SU-DHL-6 (cell line): ENCODE measurements around the gene PRDM15.

Experiments
- H2AFZ ChIP-seq: fragments of 200-600 bp; sonication (generic); 2 replicates; pipeline ENCODE4 v1.6.1; 2014; ENCODE audit warnings: low read depth, mild to moderate bottlenecking, moderate library complexity, mixed read lengths, antibody characterized with exemption, low read length; ENCODE audit not compliant: severe bottlenecking
- H3F3A ChIP-seq: fragments of 200-600 bp; shearing (Covaris generic); 2 replicates; pipeline ENCODE4 v1.6.0; 2016; ENCODE audit warnings: antibody characterized with exemption, mild to moderate bottlenecking; ENCODE audit not compliant: insufficient read depth
- H3K27ac ChIP-seq: fragments of 200-600 bp; sonication (generic); 2 replicates; pipeline ENCODE4 v1.5.1; 2016; ENCODE audit warnings: low read depth, mild to moderate bottlenecking, low read length, moderate library complexity, mixed read lengths
- H3K27me3 ChIP-seq: fragments of 200-600 bp; sonication (generic), shearing (Covaris generic); 2 replicates; pipeline ENCODE4 v1.6.0; 2014; ENCODE audit warnings: mild to moderate bottlenecking, low read length
- H3K36me3 ChIP-seq: fragments of 200-600 bp; sonication (generic); 2 replicates; pipeline ENCODE4 v1.6.1; 2014; ENCODE audit warnings: mild to moderate bottlenecking, low read length, mixed read lengths
- H3K4me2 ChIP-seq: fragments of 300-600, 200-600 bp; shearing (Covaris generic), sonication (generic); 2 replicates; pipeline ENCODE4 v1.6.0; 2014; ENCODE audit warnings: low read length, low read depth, mild to moderate bottlenecking; ENCODE audit not compliant: poor library complexity, severe bottlenecking
- H3K4me3 ChIP-seq: fragments of 200-600 bp; sonication (generic); 2 replicates; pipeline ENCODE4 v1.5.1; 2014; ENCODE audit warnings: antibody characterized with exemption, low read length, mild to moderate bottlenecking, mixed read lengths; ENCODE audit not compliant: insufficient read depth, poor library complexity, severe bottlenecking
- H3K79me2 ChIP-seq: fragments of 200-600 bp; sonication (generic); 2 replicates; pipeline ENCODE4 v1.6.1; 2014; ENCODE audit warnings: mild to moderate bottlenecking, low read length, moderate library complexity; ENCODE audit not compliant: insufficient read depth
- H3K9ac ChIP-seq: fragments of 200-600 bp; sonication (generic); 2 replicates; pipeline ENCODE4 v1.7.0; 2014; ENCODE audit warnings: mild to moderate bottlenecking, low read length
- H3K9me2 ChIP-seq: fragments of 200-600 bp; sonication (generic); replicated peaks from 2 replicates; pipeline ENCODE4 v1.6.1; 2014; ENCODE audit warnings: low read length; ENCODE audit not compliant: insufficient read depth
- H3K9me3 ChIP-seq: fragments of 200-600 bp; sonication (generic); 2 replicates; pipeline ENCODE4 v1.6.1; 2014; ENCODE audit warnings: low read length, mixed read lengths; ENCODE audit not compliant: insufficient read depth
- H4K20me1 ChIP-seq: fragments of 200-600 bp; sonication (generic); 2 replicates; pipeline ENCODE4 v1.6.1; 2014; ENCODE audit warnings: low read depth, mild to moderate bottlenecking, antibody characterized with exemption, low read length, moderate library complexity, mixed read lengths
- CTCF ChIP-seq: fragments of 200-600 bp; sonication (generic); IDR thresholded peaks from one replicate; pipeline ENCODE4 v1.5.1; 2017; ENCODE audit warnings: antibody characterized with exemption, mild to moderate bottlenecking, low read length, moderate library complexity; ENCODE audit not compliant: insufficient read depth, poor library complexity, severe bottlenecking
- EZH2phosphoT487 ChIP-seq: fragments of 200-600 bp; sonication (generic), shearing (Covaris generic); conservative IDR thresholded peaks from 2 replicates; pipeline ENCODE4 v1.6.1; 2018; ENCODE audit warnings: mild to moderate bottlenecking, antibody characterized with exemption, low read length, moderate library complexity, mixed read lengths

The PRDM15 gene

GRCh38 chr21:41781050-41781410, 98.1 kb downstream of the PRDM15 start:
- no peak overlapping the region for H3K4me2 ChIP-seq
- no peak overlapping the region for H3K27ac ChIP-seq
- H4K20me1 ChIP-seq = no peaks in the 10 kb centered on the region
- TF ChIP-seq CTCF (no peak), EZH2phosphoT487 (no peak)
- H3K4me3 ChIP-seq = no peak overlapping the region
- no peak overlapping the region for H2AFZ ChIP-seq
- H3K9me2 ChIP-seq = no peaks in the 10 kb centered on the region
- no peaks in the 10 kb centered on the region for H3K9me3 ChIP-seq
- H3K9ac ChIP-seq = no peak overlapping the region
- H3K79me2 ChIP-seq = no peaks in the 10 kb centered on the region
- no peaks in the 10 kb centered on the region; the same call in 1 of the 2 replicates for H3K27me3 ChIP-seq
- H3K36me3 ChIP-seq = no peaks in the 10 kb centered on the region
- H3F3A ChIP-seq = no peaks in the 10 kb centered on the region

GRCh38 chr21:41780337-41781049, 98.7 kb downstream of the PRDM15 start:
- H4K20me1 ChIP-seq = no peaks in the 10 kb centered on the region
- H3K9me2 ChIP-seq = no peaks in the 10 kb centered on the region
- H3K36me3 ChIP-seq = no peaks in the 10 kb centered on the region
- H3K79me2 ChIP-seq = no peaks in the 10 kb centered on the region
- peaks cover under 1% of the 10 kb centered on the region; the same call in 1 of the 2 replicates for H3K27me3 ChIP-seq
- no peak overlapping the region for H3K4me2 ChIP-seq
- H2AFZ ChIP-seq = no peak overlapping the region
- TF ChIP-seq EZH2phosphoT487 = no peak
- no peak for TF ChIP-seq CTCF
- no peaks in the 10 kb centered on the region for H3F3A ChIP-seq
- H3K4me3 ChIP-seq = no peak overlapping the region
- no peak overlapping the region for H3K9ac ChIP-seq
- H3K9me3 ChIP-seq = no peaks in the 10 kb centered on the region
- no peak overlapping the region for H3K27ac ChIP-seq

- H3K79me2 ChIP-seq = no peaks in the 10 kb centered on the region
- no peaks in the 10 kb centered on the region for H3K9me3 ChIP-seq
- no peaks in the 10 kb centered on the region for H3K9me2 ChIP-seq
- H4K20me1 ChIP-seq = no peaks in the 10 kb centered on the region
- TF ChIP-seq EZH2phosphoT487 = no peak
- no peak for TF ChIP-seq CTCF
- no peak overlapping the region for H3K4me2 ChIP-seq
- no peaks in the 10 kb centered on the region for H3F3A ChIP-seq
- no peak overlapping the region for H3K27ac ChIP-seq
- no peak overlapping the region for H3K4me3 ChIP-seq
- H3K9ac ChIP-seq = no peak overlapping the region
- no peak overlapping the region for H2AFZ ChIP-seq
- no peaks in the 10 kb centered on the region for H3K36me3 ChIP-seq
- H3K27me3 ChIP-seq = peaks cover 3% of the 10 kb centered on the region; the same call in 1 of the 2 replicates
Observed at GRCh38 chr21:41779659-41780058, 99.5 kb downstream of the PRDM15 start.
